Stimulated activated CD4-positive, alpha-beta T cell treated with anti-CD3 and anti-CD28 coated beads, Interleukin-2, amount 100 ng/mL, for 48 hours (primary cell): ENCODE data around the gene NTNG1.
A peak's percentile ranks its signal among the peaks of the same experiment; 100 is the strongest.
"Not testable (repeated sequence)": the region's sequence is repeated elsewhere in the genome, so short reads cannot be mapped to it uniquely, and the experiment has no call there.

Source experiments
- DNase-seq, 2 donors: peaks; one replicate each; pipeline ENCODE4 v3.0.0-alpha.2; 2020

Gene NTNG1

GRCh38 chr1:107147843-107148242, 7.0 kb downstream of the NTNG1 start:
- DNase-seq: no peak

GRCh38 chr1:107149946-107150345, 9.1 kb downstream of the NTNG1 start:
- DNase-seq: no peak

GRCh38 chr1:107151295-107151694, 10.5 kb downstream of the NTNG1 start:
- no peak for DNase-seq

- no peak for DNase-seq
Observed at GRCh38 chr1:107152395-107152794, 11.6 kb downstream of the NTNG1 start.

- no peak for DNase-seq
Observed at GRCh38 chr1:107153014-107153413, 12.2 kb downstream of the NTNG1 start.

GRCh38 chr1:107158496-107158895, 17.7 kb downstream of the NTNG1 start:
- DNase-seq: no peak

GRCh38 chr1:107158991-107159390, 18.2 kb downstream of the NTNG1 start:
- no peak for DNase-seq

- no peak for DNase-seq
Observed at GRCh38 chr1:107162745-107163144, 21.9 kb downstream of the NTNG1 start.

- not testable (repeated sequence) for DNase-seq
Observed at GRCh38 chr1:107164901-107165300, 24.1 kb downstream of the NTNG1 start.

GRCh38 chr1:107169615-107170014, 28.8 kb downstream of the NTNG1 start:
- no peak for DNase-seq

- no peak for DNase-seq
Observed at GRCh38 chr1:107171333-107171732, 30.5 kb downstream of the NTNG1 start.

- DNase-seq: no peak
Observed at GRCh38 chr1:107172450-107173170, 31.8 kb downstream of the NTNG1 start.

- no peak for DNase-seq
Observed at GRCh38 chr1:107175102-107175909, 34.5 kb downstream of the NTNG1 start.

- no peak for DNase-seq
Observed at GRCh38 chr1:107181253-107181969, 40.6 kb downstream of the NTNG1 start.

- DNase-seq: no peak
Observed at GRCh38 chr1:107183011-107183410, 42.2 kb downstream of the NTNG1 start.

- no peak for DNase-seq
Observed at GRCh38 chr1:107184888-107185287, 44.0 kb downstream of the NTNG1 start.

GRCh38 chr1:107187399-107187798, 46.6 kb downstream of the NTNG1 start:
- DNase-seq: no peak

GRCh38 chr1:107188160-107188559, 47.3 kb downstream of the NTNG1 start:
- DNase-seq: no peak

- DNase-seq: no peak
Observed at GRCh38 chr1:107194380-107194779, 53.5 kb downstream of the NTNG1 start.

GRCh38 chr1:107195476-107195875, 54.6 kb downstream of the NTNG1 start:
- DNase-seq: no peak

- peak; percentile 5 to 26 for DNase-seq
Observed at GRCh38 chr1:107196973-107197562, 56.2 kb downstream of the NTNG1 start.

GRCh38 chr1:107198561-107198960, 57.7 kb downstream of the NTNG1 start:
- DNase-seq: no peak

- DNase-seq: no peak
Observed at GRCh38 chr1:107200631-107201030, 59.8 kb downstream of the NTNG1 start.
